ENCODE results near the gene SLC25A13.

Gene SLC25A13

DNA sequence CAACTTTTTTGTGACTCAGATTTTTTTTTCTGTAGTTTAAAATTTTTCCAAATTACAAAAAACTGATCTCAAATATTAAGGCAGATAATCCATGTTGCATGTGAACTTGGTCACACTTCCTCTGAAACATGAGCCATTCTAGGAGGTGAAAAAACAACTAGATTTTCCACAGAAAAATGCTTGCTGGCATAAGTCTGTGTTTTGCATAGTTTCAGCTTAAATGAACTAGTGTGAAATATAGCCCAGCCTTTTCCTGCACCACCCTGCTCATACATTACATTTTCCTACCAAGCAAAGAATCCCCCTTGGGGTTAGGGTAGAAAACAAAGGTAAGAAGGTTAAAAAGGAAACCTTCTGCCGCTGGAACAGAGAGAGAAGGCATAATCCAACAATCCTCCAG lies 48.2 kb downstream of the SLC25A13 start:
- Histone ChIP-seq H3K27ac (ENCODE audit: insufficient read depth in 1 of 2, low read depth in 1 of 2, low read length in 2 of 2, poor library complexity in 1 of 2, severe bottlenecking in 2 of 2) (no peak overlapping the region), H3K9me3 (ENCODE audit: control extremely low read depth in 1 of 5, control insufficient read depth in 4 of 5, insufficient read depth in 2 of 5, low read depth in 1 of 5, low read length in 4 of 5) (no peaks in the 10 kb centered on the region), H3K4me1 (ENCODE audit: control extremely low read depth in 1 of 4, control insufficient read depth in 4 of 4, insufficient read depth in 4 of 4, low read length in 3 of 4) (no peaks in the 10 kb centered on the region), H3K4me3 (ENCODE audit: control insufficient read depth in 1 of 7, extremely low read depth in 1 of 7, insufficient read depth in 4 of 7, low read depth in 2 of 7, low read length in 6 of 7) (no peak overlapping the region), H3K27me3 (replicated peaks in 2 of 5; ENCODE audit: control insufficient read depth in 4 of 5, insufficient read depth in 5 of 5, low read length in 4 of 5) (no peaks in the 10 kb centered on the region), H3K36me3 (ENCODE audit: control insufficient read depth in 4 of 4, insufficient read depth in 4 of 4, low read length in 3 of 4) (peaks cover 7 to 30% (median 14%) of the 10 kb centered on the region in 4 experiments)
- no peak for DNase-seq
- CTCF ChIA-PET, result no interaction called here
- WGBS (ENCODE audit: insufficient coverage), result no CpG with 5 or more reads among the region's 1 CpG
- POLR2A ChIA-PET, result no interaction called here

DNA sequence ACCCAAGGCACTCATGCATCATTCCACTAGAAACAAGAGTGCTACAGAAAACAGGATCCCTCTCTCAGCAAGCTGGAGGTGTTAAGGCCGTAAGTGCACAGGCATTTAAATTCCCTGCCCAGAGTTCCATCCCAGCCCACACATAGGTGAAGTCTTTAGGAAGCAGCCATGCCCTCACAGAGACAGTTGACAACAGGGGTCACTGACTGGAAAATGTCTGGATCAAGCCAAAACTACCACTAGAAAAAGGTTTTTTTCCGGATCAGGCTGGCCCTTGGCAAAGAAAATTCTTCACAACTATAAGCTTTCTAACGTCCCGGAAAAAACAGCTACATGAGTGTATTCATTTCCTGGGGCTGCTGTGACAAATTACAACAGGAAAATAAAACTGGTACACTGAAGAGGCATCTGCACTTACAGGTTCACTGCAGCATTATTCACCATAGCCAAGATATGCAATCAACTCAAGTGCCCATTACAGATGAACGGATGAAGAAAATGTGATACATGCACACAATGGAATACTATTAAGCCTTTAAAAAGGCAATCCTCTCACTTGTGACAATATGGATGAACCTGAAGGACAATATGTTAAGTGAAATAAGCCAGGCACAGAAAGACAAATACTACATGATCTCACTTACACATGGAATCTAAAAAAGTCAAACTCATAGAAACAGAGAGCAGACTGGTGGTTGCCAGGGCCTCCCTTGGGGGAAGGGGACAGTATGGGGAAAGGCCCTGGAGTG lies 52.5 kb downstream of the SLC25A13 start:
- Histone ChIP-seq H3K9me3 (ENCODE audit: control extremely low read depth in 1 of 5, control insufficient read depth in 4 of 5, insufficient read depth in 2 of 5, low read depth in 1 of 5, low read length in 4 of 5) (peaks cover 0 to 3% (median 0%) of the 10 kb centered on the region in 5 experiments), H3K27ac (ENCODE audit: insufficient read depth in 1 of 2, low read depth in 1 of 2, low read length in 2 of 2, poor library complexity in 1 of 2, severe bottlenecking in 2 of 2) (no peak overlapping the region), H3K27me3 (replicated peaks in 2 of 5; ENCODE audit: control insufficient read depth in 4 of 5, insufficient read depth in 5 of 5, low read length in 4 of 5) (no peaks in the 10 kb centered on the region), H3K4me1 (ENCODE audit: control extremely low read depth in 1 of 4, control insufficient read depth in 4 of 4, insufficient read depth in 4 of 4, low read length in 3 of 4) (no peaks in the 10 kb centered on the region), H3K36me3 (ENCODE audit: control insufficient read depth in 4 of 4, insufficient read depth in 4 of 4, low read length in 3 of 4) (peaks cover 7 to 31% (median 20%) of the 10 kb centered on the region in 4 experiments), H3K4me3 (ENCODE audit: control insufficient read depth in 1 of 7, extremely low read depth in 1 of 7, insufficient read depth in 4 of 7, low read depth in 2 of 7, low read length in 6 of 7) (no peak overlapping the region)
- DNase-seq, result no peak
- POLR2A ChIA-PET, result no interaction called here
- WGBS (ENCODE audit: insufficient coverage), result 100% methylated on average over 2 of the region's 5 CpGs
- CTCF ChIA-PET, result interaction anchor here (1.8 kb wide), 1 partner anchor 13 kb away, joined by 4 read pairs; no protein-coding TSS in a partner anchor

DNA sequence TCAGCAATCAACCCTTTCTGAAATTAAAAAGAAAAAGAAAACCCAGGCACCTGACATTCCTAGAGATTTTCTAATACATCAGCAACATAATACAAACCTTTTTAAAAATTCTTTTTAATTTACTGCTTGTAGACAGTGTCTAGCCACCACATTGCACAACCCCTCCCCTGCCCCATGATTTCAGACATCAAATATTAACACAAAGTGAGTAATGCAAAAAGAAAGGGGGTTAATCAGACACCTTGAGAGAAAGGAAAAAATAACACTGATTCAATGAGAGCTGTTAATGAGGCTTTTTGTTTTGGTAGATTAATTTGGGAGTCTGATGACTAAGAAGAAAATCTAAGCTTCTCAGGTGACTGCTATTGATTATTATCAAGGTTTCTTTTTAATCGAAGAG lies 55.3 kb downstream of the SLC25A13 start:
- H3K4me1 ChIP-seq (ENCODE audit: control extremely low read depth in 1 of 4, control insufficient read depth in 4 of 4, insufficient read depth in 4 of 4, low read length in 3 of 4), result no peaks in the 10 kb centered on the region
- CTCF ChIA-PET, result no interaction called here
- H3K9me3 ChIP-seq (ENCODE audit: control extremely low read depth in 1 of 5, control insufficient read depth in 4 of 5, insufficient read depth in 2 of 5, low read depth in 1 of 5, low read length in 4 of 5), result peaks cover 0 to 3% (median 0%) of the 10 kb centered on the region in 5 experiments
- POLR2A ChIA-PET, result no interaction called here
- H3K27ac ChIP-seq (ENCODE audit: insufficient read depth in 1 of 2, low read depth in 1 of 2, low read length in 2 of 2, poor library complexity in 1 of 2, severe bottlenecking in 2 of 2), result no peak overlapping the region
- no peak for DNase-seq
- WGBS (ENCODE audit: insufficient coverage), result no CpG with 5 or more reads among the region's 1 CpG
- H3K36me3 ChIP-seq (ENCODE audit: control insufficient read depth in 4 of 4, insufficient read depth in 4 of 4, low read length in 3 of 4), result peaks cover 7 to 27% (median 18%) of the 10 kb centered on the region in 4 experiments
- H3K27me3 ChIP-seq (replicated peaks in 2 of 5; ENCODE audit: control insufficient read depth in 4 of 5, insufficient read depth in 5 of 5, low read length in 4 of 5), result no peaks in the 10 kb centered on the region
- H3K4me3 ChIP-seq (ENCODE audit: control insufficient read depth in 1 of 7, extremely low read depth in 1 of 7, insufficient read depth in 4 of 7, low read depth in 2 of 7, low read length in 6 of 7), result no peak overlapping the region

DNA sequence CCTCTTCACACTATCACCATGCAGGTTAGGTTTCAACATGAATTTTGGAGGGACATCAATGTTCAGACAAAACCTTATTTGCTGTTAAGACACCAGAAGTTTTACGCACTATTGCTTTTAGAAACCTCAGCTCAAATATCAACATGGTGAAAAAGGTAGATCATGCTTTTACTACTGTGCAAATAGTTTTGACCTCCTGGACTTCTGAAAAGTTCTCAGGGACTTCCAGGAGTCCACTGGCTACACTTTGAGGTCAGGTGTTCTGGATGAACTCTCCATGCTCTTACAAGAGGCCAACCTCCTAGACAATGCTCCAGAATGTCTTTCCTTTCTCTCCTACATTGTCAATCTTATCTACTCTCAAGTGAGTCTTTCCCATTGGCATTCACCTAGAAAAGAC lies 55.9 kb downstream of the SLC25A13 start:
- Histone ChIP-seq H3K36me3 (ENCODE audit: control insufficient read depth in 4 of 4, insufficient read depth in 4 of 4, low read length in 3 of 4) (peaks cover 7 to 26% (median 17%) of the 10 kb centered on the region in 4 experiments), H3K4me1 (ENCODE audit: control extremely low read depth in 1 of 4, control insufficient read depth in 4 of 4, insufficient read depth in 4 of 4, low read length in 3 of 4) (no peaks in the 10 kb centered on the region), H3K4me3 (ENCODE audit: control insufficient read depth in 1 of 7, extremely low read depth in 1 of 7, insufficient read depth in 4 of 7, low read depth in 2 of 7, low read length in 6 of 7) (no peak overlapping the region), H3K9me3 (ENCODE audit: control extremely low read depth in 1 of 5, control insufficient read depth in 4 of 5, insufficient read depth in 2 of 5, low read depth in 1 of 5, low read length in 4 of 5) (peaks cover 0 to 3% (median 0%) of the 10 kb centered on the region in 5 experiments), H3K27ac (ENCODE audit: insufficient read depth in 1 of 2, low read depth in 1 of 2, low read length in 2 of 2, poor library complexity in 1 of 2, severe bottlenecking in 2 of 2) (no peak overlapping the region), H3K27me3 (replicated peaks in 2 of 5; ENCODE audit: control insufficient read depth in 4 of 5, insufficient read depth in 5 of 5, low read length in 4 of 5) (no peaks in the 10 kb centered on the region)
- CTCF ChIA-PET, result no interaction called here
- 85% methylated on average over 1 of the region's 1 CpG for WGBS (ENCODE audit: insufficient coverage)
- POLR2A ChIA-PET, result no interaction called here
- DNase-seq, result no peak

DNA sequence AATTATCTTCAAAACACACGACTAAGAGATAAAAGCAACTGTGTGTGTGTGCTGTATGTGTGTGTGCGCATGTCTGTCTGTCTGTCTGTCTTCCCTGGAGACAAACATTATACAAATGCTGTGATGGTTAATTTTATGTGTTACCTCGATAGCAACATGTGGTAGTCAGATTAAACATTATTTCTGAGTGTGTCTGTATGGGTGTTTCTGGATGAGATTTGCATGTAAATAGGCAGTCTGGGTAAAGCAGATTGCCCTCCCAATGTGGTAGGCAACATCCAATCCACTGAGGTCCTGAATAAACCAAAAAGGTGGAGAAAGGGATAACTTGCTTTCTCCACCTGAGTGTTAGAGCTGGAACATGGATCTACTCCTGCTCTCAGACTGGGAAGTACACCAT lies 67.9 kb downstream of the SLC25A13 start:
- no peak overlapping the region for H3K4me3 ChIP-seq (ENCODE audit: control insufficient read depth in 1 of 7, extremely low read depth in 1 of 7, insufficient read depth in 4 of 7, low read depth in 2 of 7, low read length in 6 of 7)
- peaks cover 0 to 13% (median 4%) of the 10 kb centered on the region in 5 experiments for H3K9me3 ChIP-seq (ENCODE audit: control extremely low read depth in 1 of 5, control insufficient read depth in 4 of 5, insufficient read depth in 2 of 5, low read depth in 1 of 5, low read length in 4 of 5)
- H3K36me3 ChIP-seq (ENCODE audit: control insufficient read depth in 4 of 4, insufficient read depth in 4 of 4, low read length in 3 of 4), result peaks cover 0 to 7% (median 3%) of the 10 kb centered on the region in 4 experiments
- CTCF ChIA-PET, result interaction anchor here (0.6 kb wide), 1 partner anchor 8 kb away, joined by 3 read pairs; no protein-coding TSS in a partner anchor
- WGBS (ENCODE audit: insufficient coverage), result 94% methylated on average over 2 of the region's 3 CpGs
- POLR2A ChIA-PET, result no interaction called here
- H3K4me1 ChIP-seq (ENCODE audit: control extremely low read depth in 1 of 4, control insufficient read depth in 4 of 4, insufficient read depth in 4 of 4, low read length in 3 of 4), result no peaks in the 10 kb centered on the region
- no peaks in the 10 kb centered on the region for H3K27me3 ChIP-seq (replicated peaks in 2 of 5; ENCODE audit: control insufficient read depth in 4 of 5, insufficient read depth in 5 of 5, low read length in 4 of 5)
- DNase-seq, result no peak
- H3K27ac ChIP-seq (ENCODE audit: insufficient read depth in 1 of 2, low read depth in 1 of 2, low read length in 2 of 2, poor library complexity in 1 of 2, severe bottlenecking in 2 of 2), result no peak overlapping the region

DNA sequence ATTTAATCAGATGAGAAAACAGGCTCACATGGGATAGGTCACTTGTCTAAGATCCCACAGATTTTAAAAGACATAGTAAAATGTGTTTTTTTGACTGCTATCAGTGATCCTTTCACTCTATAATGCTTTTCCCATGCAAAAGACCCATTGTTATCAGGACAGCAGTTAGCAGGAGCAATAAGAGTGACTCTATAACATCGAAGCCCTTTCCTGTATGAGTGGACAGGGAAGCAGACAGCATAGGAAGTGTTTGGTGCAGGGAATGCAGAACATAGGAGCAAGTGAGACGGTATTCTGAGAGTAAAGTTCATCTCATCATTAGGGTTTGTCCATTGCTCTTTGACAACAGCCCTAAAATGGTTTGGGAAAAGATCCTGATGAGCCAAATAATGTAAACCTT lies 68.5 kb downstream of the SLC25A13 start:
- no peak for DNase-seq
- WGBS (ENCODE audit: insufficient coverage), result 87% methylated on average over 1 of the region's 2 CpGs

DNA sequence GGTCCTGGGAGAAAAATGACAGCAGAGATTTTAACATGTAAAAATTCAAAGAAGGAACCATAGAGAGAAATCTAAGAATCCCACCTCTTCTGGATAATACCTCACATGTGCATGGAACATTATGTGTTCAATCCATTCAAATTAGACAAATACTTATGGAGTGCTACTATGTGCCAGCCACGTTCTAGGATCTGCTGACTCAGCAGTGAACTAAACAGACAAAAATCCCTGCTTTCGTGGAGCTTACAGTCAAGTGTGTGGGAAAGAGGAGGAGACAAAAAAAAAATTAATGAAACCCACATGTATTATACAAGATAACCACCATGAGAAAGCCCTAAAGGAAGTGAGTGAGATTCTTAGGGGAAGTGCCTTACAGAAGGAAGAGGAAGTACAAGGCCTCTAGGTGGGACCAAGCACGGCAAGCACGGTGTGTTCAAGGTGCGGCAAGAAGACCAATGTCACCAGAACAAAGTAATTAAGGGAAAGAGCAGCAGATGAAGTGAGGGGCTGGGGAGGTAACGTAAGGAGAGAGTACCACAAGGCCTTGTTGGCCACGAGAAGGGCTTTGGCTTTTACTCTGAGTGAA lies 71.0 kb downstream of the SLC25A13 start:
- ChIA-PET CTCF (no interaction called here), POLR2A (no interaction called here)
- Histone ChIP-seq H3K36me3 (ENCODE audit: control insufficient read depth in 4 of 4, insufficient read depth in 4 of 4, low read length in 3 of 4) (peaks cover 0 to 7% (median 3%) of the 10 kb centered on the region in 4 experiments), H3K27ac (ENCODE audit: insufficient read depth in 1 of 2, low read depth in 1 of 2, low read length in 2 of 2, poor library complexity in 1 of 2, severe bottlenecking in 2 of 2) (no peak overlapping the region), H3K4me1 (ENCODE audit: control extremely low read depth in 1 of 4, control insufficient read depth in 4 of 4, insufficient read depth in 4 of 4, low read length in 3 of 4) (no peaks in the 10 kb centered on the region), H3K4me3 (ENCODE audit: control insufficient read depth in 1 of 7, extremely low read depth in 1 of 7, insufficient read depth in 4 of 7, low read depth in 2 of 7, low read length in 6 of 7) (no peak overlapping the region), H3K27me3 (replicated peaks in 2 of 5; ENCODE audit: control insufficient read depth in 4 of 5, insufficient read depth in 5 of 5, low read length in 4 of 5) (no peaks in the 10 kb centered on the region), H3K9me3 (ENCODE audit: control extremely low read depth in 1 of 5, control insufficient read depth in 4 of 5, insufficient read depth in 2 of 5, low read depth in 1 of 5, low read length in 4 of 5) (peaks cover 0 to 5% (median 0%) of the 10 kb centered on the region in 5 experiments)
- DNase-seq, result peak in 2 of 3 donors; percentile 13 to 17
- 89% methylated on average over 6 of the region's 7 CpGs for WGBS (ENCODE audit: insufficient coverage)

More for the DNA sequence above, 68.5 kb downstream of the SLC25A13 start:
- Histone ChIP-seq H3K4me3 (ENCODE audit: control insufficient read depth in 1 of 7, extremely low read depth in 1 of 7, insufficient read depth in 4 of 7, low read depth in 2 of 7, low read length in 6 of 7) (no peak overlapping the region), H3K27ac (ENCODE audit: insufficient read depth in 1 of 2, low read depth in 1 of 2, low read length in 2 of 2, poor library complexity in 1 of 2, severe bottlenecking in 2 of 2) (no peak overlapping the region), H3K4me1 (ENCODE audit: control extremely low read depth in 1 of 4, control insufficient read depth in 4 of 4, insufficient read depth in 4 of 4, low read length in 3 of 4) (no peaks in the 10 kb centered on the region), H3K36me3 (ENCODE audit: control insufficient read depth in 4 of 4, insufficient read depth in 4 of 4, low read length in 3 of 4) (peaks cover 0 to 7% (median 3%) of the 10 kb centered on the region in 4 experiments), H3K9me3 (ENCODE audit: control extremely low read depth in 1 of 5, control insufficient read depth in 4 of 5, insufficient read depth in 2 of 5, low read depth in 1 of 5, low read length in 4 of 5) (peaks cover 0 to 13% (median 4%) of the 10 kb centered on the region in 5 experiments), H3K27me3 (replicated peaks in 2 of 5; ENCODE audit: control insufficient read depth in 4 of 5, insufficient read depth in 5 of 5, low read length in 4 of 5) (no peaks in the 10 kb centered on the region)
- ChIA-PET CTCF (no interaction called here), POLR2A (no interaction called here)
